GM21825 (cell line): ENCODE measurements around the gene CCDC32.
"Not testable (repeated sequence)": the region's sequence is repeated elsewhere in the genome, so short reads cannot be mapped to it uniquely, and the experiment has no call there.

ENCODE experiments used
- ATAC-seq: cut with Tn5 transposase; IDR thresholded peaks from one replicate; pipeline ENCODE4 v1.9.1; 2021; ENCODE audit warnings: mild to moderate bottlenecking, moderate library complexity; ENCODE audit not compliant: unreplicated experiment

Gene CCDC32, protein sequence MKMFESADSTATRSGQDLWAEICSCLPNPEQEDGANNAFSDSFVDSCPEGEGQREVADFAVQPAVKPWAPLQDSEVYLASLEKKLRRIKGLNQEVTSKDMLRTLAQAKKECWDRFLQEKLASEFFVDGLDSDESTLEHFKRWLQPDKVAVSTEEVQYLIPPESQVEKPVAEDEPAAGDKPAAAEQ

DNA sequence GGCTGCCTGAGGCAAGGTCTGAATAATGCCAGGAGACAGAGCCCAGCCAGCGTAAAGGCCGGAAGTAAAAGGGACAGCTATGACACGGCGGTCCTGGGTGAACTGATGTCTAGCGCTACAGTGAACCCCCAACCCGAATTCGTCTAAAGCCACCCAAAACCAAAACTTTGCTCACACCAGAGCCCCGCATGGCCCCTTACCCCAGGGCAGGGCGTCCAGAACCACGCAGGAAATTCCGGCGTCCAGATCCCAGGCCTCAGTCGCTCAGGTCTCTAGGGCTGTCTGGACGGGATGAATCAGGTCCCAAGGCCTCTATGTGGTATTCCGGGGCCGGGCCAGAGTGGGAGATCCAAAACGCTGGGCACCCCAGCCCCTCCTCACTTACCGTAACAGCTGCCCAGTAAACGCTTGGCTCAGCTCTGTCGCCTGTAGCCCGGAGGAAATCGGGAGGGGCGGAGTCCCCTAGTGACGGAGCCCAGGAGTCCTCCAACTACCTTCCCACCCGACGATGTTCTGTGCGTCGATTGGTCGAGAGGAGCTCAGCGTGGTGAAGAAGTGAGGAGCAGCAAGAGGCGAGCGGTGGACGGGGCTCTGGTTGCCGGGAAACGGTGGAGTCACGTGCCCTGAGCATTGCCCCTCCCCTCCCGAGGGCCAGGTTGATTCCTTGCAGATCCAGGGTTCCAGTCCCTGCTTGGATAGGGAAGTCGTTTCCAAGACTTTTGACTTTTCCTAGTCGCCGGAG, at the start of gene CCDC32:
Gene CCDC32 (minus strand): TSS at position 452 of the 742 bp plus-strand sequence. CDS start 2,027 bp downstream, outside the sequence.
- ATAC-seq: peak; percentile 92

DNA sequence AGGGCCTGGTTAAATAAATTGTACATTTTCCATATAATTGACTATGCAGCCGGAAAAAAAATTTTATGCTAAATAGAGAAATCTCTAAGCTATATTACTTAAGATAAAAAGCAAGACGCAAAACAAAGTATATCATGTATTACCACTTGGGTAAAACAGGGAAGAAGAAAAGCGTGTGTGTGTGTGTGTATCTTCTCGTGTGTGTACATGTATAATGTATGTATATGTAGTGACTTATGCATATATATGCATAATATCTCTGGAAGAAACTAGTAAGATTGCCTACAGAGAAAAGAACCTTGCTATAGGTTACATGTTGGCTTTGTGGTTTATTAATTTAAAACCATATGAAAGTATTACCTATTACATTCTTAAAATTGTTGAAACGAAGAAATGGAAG, 48.2 kb upstream of the CCDC32 start:
- no peak for ATAC-seq

DNA sequence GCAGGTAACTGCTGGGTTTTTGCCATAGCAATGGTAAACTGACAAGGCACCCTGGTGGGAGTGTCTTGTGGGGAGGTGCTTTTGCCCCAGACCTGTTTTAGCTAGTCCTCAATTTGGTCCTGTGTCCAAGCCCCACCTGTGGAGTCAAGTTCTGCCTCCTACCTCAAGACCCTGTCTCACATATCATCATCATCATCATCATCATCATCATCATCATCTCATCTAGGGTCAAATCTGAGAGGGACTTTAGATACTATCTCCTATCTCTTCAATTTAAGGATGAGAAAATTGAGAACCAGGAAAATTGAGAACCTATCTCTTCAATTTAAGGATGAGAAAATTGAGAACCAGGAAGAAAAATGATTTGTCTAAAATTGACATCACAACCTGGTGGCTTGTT, 39.1 kb upstream of the CCDC32 start:
- no peak for ATAC-seq

DNA sequence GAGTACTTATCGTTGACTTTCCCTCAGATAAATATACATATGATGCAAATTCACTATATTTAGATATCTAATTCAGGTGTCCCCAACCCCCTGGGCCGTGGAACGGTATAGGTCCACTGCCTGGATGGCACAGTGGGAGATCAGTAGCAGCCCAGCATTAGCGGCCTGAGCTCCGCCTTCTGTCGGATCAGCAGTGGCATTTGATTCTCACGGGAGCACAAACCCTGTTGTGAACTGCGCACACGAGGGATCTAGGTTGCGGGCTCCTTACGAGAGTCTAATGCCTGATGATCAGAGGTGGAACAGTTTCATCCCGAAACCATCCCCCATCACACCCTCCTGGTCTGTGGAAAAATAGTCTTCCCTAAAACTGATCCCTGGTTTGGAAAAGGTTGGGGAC, 36.1 kb upstream of the CCDC32 start:
- no peak for ATAC-seq

DNA sequence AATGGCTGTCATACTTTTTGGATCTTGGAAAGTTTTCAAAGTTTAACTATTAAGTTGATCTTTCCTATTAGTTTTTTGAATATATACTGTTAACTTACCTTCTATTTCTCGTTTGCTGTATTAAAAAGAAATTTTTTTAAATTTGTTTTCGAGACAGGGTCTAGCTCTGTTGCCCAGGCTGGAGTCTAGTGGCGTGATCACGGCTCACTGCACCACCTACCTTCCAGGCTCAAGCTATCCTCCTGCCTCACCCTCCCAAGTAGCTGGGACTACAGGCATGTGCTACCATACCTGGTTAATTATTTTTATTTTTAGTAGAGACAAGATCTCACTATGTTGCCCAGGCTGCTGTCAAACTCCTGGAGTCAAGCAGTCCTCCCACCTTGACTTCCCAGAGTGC, 33.8 kb upstream of the CCDC32 start:
- no peak for ATAC-seq

DNA sequence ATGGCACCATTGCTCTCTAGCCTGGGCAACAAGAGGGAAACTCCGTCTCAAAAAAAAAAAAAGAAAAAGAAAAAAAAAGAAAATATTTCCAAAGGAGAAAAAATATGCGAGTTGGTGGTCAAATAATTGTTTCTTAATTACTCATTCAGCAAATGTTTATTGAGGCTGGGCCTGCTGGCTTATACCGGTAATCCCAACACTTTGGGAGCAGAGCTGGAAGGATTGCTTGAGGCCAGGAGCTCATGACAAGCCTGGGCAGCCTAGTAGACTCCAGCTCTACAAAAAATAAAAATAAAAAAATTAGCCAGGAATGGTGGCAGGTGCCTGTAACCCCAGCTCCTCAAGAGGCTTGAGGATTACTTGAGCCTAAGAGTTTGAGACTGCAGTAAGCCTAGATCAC, 33.3 kb upstream of the CCDC32 start:
- ATAC-seq: no peak

DNA sequence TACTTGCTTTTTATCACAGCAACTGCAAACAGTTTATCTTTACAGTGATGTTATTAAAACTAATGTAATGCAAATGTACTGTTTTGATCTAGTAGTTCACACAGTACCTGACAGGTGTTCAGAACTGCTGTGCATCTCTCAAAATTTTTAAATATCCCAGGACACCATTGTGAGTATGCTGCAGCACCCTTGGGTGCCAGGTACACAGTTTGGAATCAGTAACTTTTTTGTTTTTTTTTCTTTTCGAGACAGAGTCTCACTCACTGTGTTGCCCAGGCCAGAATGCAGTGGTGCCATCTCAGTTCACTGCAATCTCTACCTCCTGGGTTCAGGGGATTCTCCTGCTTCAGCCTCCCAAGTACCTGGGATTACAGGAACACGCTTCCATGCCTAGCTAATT, 32.2 kb upstream of the CCDC32 start:
- no peak for ATAC-seq

DNA sequence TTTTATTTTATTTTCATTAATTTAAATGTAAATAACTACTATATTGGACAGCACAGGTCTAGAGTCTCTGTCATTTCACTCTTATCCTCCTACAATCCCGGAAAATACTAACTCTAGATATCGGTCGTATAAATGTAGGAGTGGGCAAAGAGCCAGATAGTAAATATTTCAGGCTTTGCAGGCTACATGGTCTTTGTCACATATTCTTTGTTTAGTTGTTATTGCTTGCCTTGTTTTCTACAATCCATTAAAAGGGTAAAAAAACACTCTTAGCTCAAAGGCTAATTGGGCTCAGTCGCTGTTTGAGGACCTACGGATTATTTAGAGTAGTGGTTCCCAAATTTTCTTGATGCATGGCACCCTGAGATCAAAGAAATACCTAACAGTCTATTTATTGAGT, 30.9 kb upstream of the CCDC32 start:
- no peak for ATAC-seq

DNA sequence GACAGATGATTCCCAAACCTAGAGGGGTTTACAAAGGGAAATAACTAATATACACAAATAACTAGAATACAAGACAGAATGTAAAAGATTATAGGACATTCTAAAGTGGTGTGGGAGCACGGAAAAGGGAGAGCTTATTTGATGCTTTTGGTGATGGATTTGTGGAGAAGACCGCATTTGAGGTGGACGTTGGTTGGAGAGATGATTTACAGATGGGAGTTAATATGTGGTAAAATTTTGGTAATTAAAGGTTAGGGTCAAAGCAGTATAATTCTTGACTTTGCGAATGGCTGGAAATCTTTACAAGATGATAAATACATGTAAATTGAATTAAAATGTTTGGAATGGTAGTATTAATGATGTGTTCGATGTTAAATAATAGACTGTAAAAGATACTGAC, 30.4 kb upstream of the CCDC32 start:
- ATAC-seq: no peak

DNA sequence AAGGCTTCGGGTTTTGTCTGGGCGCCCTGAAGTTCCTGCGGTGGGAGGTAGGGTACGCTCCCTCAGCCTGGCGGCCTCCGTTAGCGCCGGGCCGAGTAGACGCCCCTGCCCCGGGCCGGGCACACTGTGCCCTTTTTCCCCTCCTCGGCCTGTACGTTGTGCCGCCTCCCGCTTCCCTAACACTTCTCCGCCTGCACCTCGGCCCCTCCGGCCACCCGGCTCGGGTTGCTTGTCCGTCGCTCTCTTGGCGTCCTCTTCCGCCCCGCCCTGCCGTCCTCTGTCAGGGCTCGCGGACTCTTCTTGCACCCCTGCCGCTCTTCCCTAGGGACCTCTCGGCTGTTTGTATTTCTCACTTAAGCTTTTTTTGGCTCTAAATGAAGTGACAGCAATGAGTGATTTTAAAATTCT, 29.6 kb upstream of the CCDC32 start:
- peak; percentile 43 for ATAC-seq

DNA sequence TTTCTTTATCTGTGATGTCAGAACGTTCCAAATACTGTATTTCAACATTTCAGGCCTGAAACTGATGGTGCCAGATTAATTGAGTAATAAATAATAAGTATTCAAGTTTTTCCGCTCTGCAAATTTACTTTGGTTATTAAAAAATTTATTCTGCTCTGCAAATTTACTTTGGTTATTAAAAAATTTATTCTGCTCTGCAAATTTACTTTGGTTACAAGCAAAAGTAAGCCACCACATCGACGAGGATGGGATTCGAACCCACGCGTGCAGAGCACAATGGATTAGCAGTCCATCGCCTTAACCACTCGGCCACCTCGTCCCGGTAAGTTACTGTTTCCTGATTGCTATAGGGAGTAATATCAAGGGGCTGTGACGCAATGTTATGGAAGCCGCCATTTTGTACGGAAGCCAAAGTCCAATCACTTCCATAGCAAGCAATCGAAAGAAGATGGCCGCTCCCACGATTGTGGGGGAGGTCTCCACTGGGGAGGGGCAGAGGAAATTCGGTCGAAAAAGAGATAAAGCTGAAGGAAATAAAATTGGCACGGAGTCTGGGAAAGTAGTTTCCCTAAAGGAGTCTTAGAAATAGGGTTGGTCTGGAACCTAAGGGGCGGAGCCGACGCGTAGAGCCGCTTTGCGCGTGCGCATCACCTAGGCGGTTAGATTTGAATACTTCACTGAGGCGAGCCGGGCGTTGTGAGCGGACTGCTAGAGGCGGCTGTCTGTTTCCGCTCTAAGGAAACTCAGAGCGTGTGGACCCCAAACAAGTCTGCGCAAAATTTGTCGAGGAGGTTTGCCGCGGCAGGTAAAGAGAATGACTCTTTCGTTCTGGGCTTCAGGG, 29.0 kb upstream of the CCDC32 start, which contains the start of gene KNL1:
Gene KNL1 (plus strand): TSS at position 662 of the 841 bp plus-strand sequence. CDS start 8,683 bp downstream, outside the sequence.
- peak; percentile 59 for ATAC-seq

DNA sequence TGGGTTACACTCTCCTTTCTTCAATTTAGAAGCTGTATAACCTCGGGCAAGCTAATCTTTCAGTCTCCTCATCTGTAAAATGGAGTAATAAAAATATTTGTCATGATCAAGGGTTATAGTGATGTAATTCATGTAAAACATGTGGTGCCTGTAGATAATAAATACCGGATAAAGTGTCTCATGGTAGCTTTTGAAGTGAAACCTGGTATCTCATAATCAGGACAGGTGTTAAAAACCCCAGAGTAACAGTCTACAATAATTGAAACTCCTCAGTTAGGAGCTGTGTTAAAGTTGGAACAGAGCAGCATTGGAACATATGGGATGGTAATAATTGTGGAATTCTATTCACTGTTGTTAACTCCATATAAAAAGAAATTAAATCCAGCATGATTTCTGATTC, 28.3 kb upstream of the CCDC32 start:
- no peak for ATAC-seq

DNA sequence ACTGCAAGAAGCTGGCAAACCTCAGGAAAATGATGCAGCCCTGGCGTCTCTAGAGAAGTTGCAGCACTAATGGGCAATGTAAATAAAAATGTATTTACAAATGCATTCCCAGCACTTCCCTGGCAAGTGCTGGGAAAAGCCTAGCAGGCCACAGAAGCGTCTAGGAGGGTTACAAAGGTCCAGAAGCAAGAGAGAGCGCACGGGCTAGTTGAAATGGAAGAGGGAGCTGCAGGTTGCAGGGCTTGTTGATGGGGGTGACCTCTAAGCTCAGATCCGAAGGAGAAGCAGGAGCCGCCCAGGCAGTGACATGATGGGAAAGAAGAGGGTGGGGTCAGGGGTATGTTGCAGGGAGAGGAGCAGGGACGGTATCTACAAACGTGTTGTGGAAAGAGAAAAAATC, 26.5 kb upstream of the CCDC32 start:
- ATAC-seq: no peak

DNA sequence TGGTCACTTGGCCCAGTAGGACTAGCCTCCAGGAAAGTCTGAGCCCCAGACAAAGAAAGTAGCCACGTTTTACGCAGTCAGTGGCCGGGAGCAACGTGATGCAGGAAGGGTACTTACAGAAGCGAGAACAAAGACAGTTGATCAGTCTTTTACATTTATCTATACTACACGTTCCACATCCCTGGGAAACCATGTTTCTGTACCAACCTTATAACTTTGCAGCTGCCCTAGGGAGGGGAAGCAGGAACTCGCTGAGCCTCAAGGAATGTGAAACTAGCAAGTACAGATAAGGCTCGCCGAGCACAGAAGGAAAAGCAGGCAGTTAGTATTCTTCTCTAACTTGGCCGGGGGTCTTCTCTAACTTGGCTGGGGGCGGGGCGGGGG, 25.8 kb upstream of the CCDC32 start:
- ATAC-seq: no peak

DNA sequence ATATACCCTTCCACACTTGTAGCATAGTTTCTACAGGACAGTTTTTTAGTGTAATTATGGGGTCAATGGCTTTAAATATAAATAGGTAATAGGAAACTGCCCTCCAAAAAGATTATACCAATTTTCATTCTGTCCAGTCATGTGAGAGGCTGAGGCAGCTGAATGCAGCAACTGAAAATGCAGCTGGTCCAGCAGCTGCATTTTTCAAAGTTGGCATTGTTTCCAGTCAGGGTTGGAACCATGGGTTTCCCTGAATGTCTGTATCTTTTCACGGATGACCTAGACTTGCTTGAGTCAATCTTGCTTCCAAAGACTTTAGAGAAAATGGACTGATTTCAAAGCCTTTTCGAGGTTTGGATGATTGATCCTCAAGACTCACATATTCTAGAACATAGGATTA, 19.3 kb upstream of the CCDC32 start:
- ATAC-seq: no peak

DNA sequence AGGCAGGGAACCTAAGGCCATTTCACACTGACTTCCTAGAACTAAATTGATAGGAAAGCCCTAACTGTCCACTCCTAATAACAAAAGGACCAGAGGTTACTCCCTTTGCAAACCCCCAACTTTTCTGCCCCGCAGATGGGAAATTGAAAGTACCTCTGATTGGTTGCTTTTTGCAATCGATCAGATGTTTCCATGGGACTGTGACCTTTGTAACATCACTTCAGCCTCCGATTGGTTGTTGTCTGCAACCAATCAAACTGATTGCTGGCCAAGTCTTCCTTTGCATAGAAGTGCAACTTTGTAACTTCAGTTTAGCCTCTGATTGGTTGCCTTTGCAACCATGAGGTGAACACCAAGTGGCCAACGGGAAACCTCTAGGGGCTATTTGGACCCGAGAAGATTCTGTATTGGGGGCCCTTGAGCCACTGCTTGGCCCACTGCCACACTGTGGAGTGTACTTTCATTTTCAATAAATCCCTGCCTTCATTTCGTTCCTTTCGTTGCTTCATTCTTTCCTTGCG, 17.9 kb upstream of the CCDC32 start:
- no peak for ATAC-seq

DNA sequence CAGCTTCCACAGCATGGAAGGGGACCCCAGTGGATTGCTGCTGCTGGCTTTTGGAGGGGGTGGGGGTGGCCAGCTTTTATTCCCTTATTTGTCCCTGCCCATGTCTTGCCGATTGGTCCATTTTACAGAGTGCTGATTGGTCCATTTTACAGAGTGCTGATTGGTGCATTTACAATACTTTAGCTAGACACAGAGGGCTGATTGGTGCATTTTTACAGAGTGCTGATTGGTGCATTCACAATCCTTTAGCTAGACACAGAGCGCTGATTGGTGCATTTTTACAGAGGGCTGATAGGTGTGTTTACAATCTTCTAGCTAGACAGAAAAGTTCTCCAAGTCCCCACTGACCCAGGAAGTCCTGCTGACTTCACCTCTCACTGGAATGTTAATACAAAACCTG, 17.0 kb upstream of the CCDC32 start:
- ATAC-seq: not testable (repeated sequence)

DNA sequence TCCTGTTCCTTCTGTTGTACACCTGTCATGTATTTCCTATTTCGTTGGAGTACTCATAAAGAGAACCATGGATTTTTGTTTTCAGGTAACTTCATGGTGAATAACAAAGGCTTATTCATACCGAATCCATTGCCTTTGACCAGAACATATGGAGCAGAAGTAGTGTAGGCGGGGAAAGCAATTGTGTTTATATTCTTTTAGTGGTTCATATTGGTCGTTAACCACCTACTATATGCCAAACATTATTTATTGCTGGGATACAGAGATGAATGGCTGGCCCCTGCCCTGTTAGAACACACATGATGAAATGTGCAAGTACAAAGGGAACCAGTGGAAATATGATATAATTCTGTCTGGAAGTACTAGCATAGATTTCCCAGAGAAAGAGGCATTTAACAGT, 14.1 kb upstream of the CCDC32 start:
- ATAC-seq: no peak

DNA sequence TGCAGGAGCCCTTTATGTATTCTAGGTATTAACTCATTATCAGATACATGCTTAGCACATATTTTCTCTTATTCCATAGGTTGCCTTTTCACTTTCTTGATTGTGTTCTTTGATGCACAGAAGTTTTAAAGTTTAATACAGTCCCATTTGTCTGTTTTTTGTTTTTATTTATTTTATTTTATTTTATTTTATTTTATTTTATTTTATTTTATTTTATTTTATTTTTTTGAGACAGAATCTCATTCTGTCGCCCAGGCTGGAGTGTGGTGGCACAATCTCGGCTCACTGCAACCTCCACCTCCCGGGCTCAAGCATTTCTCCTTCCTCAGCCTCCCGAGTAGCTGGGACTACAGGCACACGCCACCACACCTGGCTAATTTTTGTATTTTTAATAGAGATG, 12.1 kb upstream of the CCDC32 start:
- not testable (repeated sequence) for ATAC-seq

DNA sequence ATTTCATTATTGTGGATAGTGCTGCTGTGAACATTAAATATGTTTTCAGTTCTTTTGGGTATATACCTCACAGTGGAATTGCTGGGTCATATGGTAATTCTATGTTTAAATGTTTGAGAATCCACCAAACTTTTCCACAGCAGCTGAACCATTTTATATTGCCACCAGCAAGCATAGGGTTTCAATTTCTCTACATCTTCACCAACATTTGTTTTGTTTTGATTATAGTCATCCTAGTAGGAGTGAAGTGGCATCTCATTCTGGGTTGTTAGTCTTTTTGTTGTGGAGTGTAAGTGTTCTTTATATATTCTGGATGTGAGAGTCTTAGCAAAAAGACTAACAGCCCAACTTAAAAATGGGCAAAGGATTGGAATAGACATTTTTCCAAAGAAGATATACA, 10.3 kb upstream of the CCDC32 start:
- no peak for ATAC-seq

DNA sequence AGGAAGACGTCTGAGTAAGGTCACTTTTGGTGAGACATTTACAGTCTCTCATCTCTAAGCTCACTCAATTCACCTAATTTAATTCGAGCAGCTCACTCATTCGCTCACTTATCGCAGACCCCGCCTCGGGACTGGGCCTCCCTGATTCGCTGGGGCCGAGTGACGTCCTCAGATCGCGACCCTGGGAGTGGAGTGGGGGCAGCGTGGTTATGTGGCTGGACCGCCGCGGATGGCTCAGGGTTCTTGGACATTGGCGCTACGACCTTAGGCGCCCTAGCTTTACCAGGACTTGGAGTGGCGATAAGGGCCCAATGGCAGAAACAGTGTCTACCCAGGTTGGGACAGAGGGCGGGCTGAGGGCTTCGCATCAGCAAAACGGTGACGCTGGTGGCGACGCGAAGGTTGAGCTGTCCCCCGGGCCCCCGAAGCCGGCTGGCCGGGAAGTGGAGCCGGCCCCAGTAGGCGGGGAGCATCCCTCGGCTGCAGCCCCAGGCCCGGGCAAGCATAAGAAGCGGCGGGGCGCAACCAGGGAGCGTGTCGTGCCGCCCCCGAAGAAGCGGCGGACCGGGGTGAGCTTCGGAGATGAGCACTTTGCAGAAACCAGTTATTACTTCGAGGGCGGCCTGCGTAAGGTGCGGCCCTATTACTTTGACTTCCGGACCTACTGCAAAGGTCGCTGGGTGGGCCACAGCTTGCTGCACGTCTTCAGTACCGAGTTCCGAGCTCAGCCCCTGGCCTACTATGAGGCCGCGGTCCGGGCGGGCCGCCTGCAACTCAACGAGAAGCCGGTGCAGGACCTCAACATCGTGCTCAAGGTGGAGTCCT, 4.5 kb upstream of the CCDC32 start, which contains the start of gene RPUSD2:
Gene RPUSD2 (plus strand): TSS at position 171 of the 825 bp plus-strand sequence. CDS start 39 bp downstream, at position 210.
- ATAC-seq: peak; percentile 37
